ENCODE data around the gene VRK3.
"Not testable (repeated sequence)": the region's sequence is repeated elsewhere in the genome, so short reads cannot be mapped to it uniquely, and the experiment has no call there.

VRK3 gene

DNA sequence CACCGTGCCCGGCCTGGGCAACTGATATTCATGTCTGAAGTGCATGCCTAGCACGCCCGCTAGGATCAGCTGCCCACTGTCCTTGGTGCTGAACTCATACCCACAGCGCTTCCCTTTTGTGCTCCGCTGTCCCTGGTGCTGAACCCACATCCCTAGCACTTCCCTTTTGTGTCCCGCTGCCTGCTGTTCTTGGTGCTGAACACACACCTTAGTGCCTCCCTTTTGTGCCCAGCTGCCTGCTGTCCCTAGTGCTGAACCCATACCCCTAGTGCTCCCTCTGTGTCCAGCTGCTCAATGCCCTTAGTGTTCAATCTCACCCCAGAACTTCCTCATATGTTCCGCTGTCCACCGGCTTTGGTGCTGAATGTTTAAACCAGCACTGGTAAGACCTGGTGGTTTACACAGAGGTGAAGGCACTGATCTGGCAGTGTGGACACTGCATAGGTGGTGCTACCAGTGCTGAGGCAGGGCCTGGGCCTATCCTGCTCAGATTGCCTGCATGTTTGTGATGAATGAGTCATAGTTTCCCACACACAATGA is 37.9 kb downstream of the VRK3 start:
- DNase-seq: peak; percentile 96 to 98 (median 96)

DNA sequence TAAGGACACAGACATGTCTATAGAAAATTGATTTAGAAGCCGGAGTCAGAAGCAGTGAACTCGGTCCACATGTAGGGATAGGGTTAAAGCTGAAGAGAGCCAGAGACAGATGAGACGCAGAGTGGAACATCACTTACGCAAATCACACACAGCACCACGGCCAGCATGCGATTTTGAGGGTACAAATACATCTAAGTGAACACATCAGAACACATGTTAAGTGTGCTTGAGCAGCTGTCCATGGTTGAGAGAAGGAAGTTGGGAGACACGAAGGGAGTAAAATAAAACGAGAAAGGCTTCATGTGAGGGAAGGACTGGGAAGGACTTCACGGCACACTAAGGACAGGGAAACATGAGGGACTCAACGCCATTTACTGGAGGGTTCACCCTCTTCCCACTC is 38.8 kb downstream of the VRK3 start:
- no peak for DNase-seq

DNA sequence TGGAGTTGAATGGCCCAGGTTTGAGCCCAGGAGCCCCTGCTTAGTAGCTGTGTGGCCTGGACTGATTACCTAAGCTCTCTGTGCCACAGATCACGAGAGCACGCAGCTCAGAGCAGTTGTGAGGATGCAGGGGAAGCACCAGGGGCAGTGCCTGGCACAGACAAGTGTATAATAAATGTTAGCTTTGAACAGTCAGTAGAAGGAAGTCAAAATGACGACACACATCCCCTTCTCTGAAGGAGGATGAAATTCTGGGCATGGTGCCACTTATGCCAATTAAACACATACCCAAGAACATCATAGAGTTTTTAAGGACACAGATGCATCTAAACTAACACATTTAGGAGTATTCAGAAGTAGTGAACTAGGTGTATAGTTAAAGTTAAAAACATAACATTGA is 39.3 kb downstream of the VRK3 start:
- DNase-seq: peak in 3 of 4 experiments; percentile 42 to 54 (median 51)

DNA sequence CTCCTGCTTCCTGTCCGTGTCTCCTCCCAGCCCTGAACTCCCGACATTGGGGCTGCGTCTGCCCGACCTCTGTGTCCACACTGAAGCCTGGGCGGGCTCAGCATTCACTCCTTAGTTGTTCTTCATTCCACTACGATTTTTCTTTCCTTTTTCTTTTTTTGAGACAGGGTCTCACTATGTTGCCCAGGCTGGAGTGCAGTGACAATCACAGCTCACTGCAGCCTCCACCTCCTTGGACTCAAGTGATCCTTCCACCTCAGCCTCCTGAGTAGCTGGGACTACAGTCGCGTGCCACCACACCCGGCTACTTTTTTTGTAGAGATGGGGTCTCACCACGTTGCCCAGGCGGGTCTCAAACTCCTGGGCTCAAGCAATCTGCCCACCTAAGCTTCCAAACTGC is 40.7 kb downstream of the VRK3 start:
- DNase-seq: no peak

DNA sequence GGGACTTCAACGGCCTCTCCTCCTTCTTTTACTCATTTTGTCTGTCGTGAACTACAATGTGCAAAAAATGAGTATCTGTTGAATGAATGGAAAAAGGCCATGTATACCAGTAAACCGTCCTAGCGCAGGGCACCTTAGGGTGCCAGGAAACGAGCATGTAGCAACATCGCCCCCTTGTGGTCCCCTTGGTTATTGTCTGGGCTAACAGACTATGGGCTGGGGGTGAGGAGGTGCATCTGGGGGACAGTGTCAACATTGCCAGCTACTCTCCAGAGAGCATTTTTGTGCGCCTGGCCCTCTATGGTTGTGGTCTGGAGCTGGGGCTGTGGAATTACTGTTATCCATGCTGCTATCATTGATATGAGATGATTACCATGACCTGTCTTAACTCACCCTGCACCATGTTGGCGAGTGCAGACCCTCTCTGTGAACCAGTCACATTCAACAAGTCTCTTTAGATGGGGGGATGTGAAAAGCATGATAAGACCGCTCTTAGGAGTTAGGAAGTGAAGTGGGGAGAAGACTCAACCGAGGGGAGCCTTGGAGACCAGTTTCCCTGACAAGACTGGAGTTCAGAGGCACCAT is 41.4 kb downstream of the VRK3 start:
- DNase-seq: peak; percentile 78 to 92 (median 88)

DNA sequence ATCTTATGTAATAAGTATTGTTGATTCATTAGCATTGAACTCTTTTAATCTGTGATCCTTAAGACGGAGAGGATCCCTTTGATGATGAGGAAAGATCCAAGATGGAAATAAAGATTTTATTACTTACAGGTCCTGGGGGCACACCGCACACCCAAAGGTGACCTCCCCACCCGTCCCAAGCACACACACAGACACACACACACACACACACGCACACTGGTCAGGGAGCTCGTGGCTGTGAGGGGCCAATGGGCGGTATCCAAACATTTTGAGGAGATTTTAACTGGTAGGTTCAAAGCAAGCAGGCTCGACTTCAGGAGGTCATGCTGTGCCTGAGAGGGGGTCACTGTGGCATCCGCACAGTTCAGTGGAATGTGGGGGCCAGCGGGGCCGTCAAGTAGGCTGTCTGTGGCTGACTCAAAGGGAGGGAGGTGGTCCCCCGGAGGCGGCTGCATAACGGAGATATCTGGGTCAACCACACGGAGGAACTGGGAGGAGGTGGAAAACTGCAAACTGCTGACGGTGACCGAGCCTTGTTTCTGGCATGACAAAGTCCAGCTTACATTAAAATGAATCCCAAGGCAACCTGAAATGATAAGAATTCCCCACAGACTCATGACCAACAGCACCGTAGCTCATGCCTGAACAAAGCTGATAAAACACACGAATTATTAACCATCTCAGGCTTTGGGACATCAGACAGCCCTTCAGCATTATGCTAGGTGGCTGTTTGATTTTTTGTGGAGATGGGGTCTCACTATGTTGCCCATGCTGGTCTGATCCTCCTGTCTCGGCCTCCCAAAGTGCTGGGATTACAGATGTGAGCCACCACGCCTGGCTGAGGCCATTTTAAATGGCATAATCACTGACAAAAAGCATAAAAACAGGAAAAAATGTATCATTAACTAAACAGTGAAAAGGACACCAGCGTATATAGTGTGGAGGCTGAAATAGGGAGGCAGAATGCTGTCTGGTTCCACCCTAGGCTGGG is 43.3 kb downstream of the VRK3 start:
- DNase-seq: no peak

DNA sequence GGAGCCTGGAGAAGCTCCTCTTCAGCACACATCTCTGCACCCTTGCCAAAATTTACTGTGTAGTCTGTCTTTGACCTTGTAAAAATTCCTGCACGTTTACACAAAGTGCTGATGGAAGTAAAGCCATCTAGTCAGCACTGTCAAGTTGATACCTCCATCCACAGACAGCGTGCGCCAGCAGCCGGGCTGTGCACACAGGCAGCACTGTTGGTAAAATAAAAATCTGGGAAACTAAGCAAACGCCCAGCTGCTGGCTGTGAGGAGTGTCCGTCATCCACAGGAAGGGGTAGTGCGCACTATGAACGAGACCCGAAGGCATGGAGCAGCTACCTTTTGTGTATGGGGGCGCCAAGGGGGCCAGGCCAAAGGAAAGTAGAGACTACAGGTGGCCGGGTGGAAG is 46.8 kb downstream of the VRK3 start:
- no peak for DNase-seq

DNA sequence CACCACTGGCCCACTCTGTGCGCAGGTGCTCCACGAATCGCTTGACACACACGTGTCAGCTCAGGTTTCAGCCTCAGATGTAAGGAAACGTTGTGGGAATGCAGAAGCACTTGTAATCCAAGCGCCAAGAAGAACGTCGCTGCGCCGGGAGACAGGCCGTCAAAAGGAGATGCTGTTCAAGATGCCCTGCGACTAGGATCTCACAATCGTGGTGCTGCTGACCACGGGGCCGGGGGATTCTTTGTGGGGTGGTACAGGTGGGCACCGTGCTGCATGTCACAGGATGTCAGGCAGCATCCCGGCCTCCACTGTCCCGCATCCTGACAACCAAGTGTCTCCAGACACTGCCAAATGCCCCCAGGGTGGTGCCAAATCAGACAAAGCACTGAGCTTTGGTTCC is 47.3 kb downstream of the VRK3 start:
- DNase-seq: no peak

DNA sequence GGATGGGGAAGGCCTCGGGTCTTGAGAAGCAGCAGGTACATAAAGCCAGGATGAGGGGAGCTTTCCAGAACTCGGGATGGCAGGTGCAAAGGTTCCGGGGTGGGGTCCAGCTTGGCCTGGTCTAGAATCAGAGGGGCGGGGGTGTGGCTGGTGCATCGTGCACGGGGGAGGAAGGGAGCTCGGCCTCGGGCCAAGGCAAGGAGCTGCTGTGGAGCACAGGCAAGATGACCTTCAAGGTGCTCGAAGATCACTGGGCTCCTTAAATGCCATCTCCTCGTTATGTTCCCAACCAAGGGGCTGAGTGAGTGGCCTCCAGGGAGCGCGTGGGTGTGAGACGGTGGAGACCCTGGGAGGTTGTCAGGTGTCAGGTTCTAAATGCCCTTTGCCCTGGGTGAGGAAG is 48.1 kb downstream of the VRK3 start:
- no peak for DNase-seq

DNA sequence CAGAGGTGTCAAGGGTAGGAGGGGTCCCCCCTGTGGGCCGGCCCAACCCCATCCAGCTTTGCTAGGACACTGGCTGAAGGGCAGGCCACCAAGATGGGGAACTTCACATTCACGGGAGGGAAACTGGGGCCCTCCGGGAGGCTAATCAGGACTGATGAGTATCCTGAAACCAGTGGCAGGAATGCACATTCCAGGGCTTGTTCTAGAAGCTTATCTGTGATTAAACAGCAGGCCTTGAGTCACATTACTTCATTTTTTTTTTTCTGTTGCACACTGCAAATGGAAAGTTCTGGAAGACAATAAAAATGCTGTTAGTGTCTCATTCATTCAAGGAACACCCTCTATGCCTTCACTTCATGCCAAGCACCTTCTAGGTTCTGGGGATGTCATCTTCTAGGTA is 48.7 kb downstream of the VRK3 start:
- no peak for DNase-seq

DNA sequence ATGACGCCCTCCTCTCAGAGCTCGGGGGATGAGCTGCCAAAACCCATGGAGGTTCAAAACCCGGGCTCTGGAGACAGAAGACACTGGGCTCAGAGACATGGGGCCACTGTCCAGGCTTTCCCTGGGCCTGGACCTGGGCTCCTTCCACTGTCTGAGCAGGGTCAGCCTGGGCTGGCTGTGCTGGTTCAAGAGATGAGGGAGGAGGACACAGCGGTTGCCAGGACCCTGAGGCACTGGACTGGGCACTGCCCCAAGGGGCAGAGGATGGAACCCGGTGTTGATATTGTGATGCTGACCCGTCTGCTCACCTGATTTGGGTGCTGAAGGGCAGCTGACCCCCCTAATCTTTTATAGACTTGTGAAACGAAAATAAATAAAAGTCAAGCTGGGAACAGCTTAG is 50.1 kb downstream of the VRK3 start:
- DNase-seq: no peak

DNA sequence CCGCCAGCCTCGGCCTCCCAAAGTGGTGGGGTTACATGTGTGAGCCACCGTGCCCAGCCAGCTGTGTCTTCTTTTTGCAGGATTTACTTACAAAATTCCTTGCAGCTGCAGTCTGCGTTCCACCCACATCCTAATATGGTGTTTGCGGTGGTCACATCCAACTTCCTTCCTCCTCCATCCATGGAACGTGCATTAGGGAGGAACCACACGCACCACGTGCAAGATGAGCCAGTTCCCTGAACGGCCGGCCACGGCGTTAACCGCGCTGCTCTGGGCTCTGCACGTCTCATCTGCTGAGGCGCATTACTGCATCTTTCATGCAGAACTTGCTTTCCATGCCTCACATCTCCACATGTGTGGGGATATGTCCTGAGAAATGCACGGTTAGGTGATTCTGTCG is 51.2 kb downstream of the VRK3 start:
- peak; percentile 85 to 90 (median 88) for DNase-seq

DNA sequence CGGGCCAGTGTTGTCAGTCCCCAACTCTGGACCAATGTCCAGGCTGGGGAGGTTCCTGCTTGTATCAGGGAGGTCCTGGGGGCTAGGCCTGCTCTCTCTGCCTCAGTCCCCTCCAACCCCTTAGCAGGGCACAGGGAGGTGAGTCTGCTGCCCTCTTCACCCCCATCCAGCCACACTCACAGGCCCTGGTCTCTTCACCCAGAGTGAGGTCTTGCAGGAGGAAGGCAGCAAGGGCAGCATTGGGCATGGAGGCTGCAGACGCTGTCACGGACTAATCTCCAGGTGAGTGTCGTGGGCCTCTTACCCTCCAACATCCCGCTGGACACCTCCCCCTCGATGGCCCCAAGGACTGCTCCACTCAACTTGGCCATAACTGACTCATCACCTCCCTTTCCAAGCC is 52.3 kb downstream of the VRK3 start:
- no peak for DNase-seq

DNA sequence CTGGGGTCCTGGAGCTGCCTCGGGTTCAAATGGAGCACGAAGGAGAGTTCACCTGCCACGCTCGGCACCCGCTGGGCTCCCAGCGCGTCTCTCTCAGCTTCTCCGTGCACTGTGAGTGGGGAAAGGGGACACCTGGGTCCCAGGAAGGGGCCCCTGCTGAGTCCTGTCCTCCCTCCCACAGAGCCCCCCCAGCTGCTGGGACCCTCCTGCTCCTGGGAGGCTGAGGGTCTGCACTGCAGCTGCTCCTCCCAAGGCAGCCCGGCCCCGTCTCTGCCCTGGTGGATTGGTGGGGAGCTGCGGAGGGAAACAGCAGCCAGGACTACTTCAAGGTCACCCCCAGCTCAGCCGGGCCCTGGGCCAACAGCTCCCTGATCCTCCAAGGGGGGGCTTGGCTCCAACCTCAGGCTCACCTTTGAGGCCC is 53.2 kb downstream of the VRK3 start:
- DNase-seq: no peak

DNA sequence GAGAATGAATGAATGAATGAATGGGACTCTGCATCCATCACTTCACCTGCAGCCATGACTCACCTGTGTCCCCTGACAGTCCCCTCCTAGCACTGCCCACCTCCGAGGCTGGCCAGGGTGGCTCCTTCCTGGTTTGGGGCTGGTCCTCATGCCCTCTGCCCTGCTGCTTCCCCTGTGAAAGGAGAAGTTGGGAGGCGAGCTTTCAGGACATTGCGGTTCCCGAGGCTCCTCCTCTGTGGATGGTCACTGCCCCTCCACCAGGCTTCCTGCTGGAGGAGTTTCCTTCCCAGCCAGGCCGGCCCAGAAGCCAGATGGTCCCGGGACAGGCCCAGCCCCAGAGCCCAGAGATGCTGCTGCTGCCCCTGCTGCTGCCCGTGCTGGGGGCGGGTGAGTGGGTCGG is 55.8 kb downstream of the VRK3 start:
- DNase-seq: peak; percentile 67 to 87 (median 82)

DNA sequence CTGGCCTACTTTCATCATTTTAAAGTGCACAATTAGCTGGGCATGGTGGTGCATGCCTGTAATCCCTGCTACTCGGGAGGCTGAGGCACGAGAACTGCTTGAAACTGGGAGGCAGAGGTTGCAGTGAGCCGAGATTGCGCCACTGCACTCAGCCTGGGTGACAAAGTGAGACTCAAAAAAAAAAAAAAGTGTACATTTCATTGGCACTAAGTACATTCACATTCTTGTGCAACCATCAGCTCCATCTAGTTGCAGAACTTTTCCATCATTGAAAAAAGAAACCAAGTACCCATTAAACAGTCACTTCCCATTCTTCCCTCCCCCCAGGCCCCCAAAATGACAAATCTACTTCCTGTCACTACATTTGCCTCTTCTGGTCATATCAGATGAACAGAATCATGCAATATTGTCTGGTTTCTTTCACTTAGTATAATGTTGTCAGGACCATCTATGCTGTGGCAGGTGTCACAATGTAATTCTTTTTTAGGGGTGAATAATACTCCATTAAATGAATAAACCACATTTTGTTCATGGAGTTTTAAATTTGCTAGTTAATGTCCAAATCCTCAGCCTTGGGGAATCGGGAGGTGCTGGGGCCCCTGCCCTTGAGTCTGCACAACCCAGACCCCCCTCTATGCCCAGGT is 56.8 kb downstream of the VRK3 start:
- peak; percentile 62 to 86 (median 74) for DNase-seq

DNA sequence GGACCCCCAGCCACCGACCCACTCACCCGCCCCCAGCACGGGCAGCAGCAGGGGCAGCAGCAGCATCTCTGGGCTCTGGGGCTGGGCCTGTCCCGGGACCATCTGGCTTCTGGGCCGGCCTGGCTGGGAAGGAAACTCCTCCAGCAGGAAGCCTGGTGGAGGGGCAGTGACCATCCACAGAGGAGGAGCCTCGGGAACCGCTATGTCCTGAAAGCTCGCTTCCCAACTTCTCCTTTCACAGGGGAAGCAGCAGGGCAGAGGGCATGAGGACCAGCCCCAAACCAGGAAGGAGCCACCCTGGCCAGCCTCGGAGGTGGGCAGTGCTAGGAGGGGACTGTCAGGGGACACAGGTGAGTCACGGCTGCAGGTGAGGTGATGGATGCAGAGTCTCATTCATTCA is 64.2 kb downstream of the VRK3 start, which contains the start of gene SIGLEC11:
SIGLEC11 (minus strand) TSS at position 193 of the 400 bp plus-strand sequence; CDS start at position 102, 91 bp downstream.
- peak; percentile 40 to 67 (median 65) for DNase-seq

DNA sequence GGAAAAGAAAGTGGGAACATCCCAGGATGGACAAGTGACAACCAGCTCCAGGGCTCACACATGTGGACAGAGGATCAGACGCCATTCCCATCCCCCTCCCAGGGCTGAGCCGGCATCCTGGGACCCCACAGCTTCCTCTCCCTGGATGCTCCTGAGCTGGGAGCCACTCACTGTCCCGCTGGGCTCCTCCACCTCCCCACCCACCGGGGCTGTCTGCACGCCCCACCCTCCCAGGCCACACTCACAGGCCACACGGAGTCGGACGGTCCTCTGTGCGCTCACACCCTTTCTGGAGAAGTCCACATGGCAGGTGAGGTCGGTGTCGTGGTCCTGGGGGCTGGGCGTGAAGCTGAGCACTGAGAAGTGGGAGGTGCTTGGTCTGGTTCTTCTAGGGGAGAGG is 65.3 kb downstream of the VRK3 start:
- DNase-seq: not testable (repeated sequence)

DNA sequence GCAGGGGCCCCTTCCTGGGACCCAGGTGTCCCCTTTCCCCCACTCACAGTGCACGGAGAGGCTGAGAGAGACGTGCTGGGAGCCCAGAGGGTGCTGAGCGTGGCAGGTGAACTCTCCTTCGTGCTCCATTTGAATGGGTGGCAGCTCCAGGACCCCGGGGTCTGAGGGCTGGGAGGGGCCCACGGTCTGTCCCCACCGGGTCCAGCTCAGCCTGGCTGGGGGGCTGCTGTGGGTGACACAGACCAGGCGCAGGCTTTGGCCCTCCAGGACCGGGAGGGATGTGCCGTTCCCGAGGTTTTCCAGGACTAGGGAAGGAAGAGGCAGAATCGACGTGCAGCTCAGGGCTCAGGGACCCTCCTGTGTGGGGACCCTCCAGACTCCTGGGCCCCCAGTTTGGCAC is 66.6 kb downstream of the VRK3 start:
- not testable (repeated sequence) for DNase-seq

DNA sequence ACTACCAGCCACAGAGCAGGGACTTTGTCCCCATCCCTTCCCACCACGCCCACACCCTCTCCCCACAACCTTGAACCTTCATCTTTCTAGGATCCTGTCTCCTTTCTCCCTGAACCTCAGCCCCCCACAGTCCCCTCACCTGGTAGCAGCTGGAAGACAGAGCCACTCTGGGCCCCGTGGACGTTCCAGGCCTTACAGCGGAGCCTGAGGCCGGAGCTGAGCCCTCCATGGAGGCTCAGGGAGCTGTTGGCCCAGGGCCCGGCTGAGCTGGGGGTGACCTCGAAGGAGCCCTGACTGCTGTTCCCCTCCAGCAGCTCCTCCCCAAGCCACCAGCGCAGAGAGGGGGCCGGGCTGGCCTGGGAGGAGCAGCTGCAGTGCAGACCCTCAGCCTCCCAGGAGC is 67.0 kb downstream of the VRK3 start:
- DNase-seq: not testable (repeated sequence)

DNA sequence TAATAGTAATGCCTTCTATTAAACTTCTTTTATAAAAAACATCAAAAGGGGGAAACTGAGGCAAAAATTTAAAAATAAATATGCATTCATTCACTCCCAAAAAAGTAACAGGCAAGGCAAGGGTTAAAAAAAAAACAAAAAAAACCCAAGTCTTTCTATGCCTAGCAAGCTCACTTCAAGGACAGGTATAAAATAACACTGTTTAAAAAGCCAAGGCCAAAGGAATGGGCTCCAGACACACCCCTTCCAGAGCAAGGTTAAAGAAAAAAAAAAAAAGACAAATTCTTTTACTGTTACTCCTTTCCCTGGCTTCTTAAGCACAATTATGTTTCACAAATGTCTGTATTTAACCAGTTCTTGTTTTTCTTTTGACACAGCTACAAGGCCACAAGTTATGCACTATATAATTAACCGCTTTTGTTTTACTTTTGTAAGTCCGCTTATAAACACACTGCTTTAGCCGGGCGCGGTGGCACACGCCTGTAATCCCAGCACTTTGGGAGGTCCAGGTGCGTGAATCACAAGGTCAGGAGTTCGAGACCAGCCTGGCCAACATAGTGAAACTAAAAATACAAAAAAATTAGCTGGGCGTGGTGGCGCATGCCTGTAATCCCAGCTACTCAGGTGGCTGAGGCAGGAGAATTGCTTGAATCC is 67.8 kb downstream of the VRK3 start:
- DNase-seq: no peak

DNA sequence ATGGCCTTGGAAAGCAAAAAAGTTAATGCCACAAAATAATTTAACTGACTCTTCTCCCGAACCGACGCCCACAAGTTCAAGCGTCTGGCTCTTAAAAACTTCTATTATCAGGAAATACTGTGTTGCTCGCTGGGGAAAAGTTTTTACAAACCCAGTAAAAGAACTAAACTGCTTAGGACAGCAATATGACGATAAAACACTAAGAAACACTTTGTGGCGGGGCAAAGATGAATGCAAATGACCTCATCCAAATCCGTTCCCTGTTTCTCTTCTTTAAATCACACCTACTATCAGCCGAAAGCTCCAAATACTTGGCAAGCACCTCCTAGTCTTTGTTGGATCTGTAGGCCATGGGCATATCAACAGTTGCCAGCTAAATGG is 69.1 kb downstream of the VRK3 start:
- no peak for DNase-seq

DNA sequence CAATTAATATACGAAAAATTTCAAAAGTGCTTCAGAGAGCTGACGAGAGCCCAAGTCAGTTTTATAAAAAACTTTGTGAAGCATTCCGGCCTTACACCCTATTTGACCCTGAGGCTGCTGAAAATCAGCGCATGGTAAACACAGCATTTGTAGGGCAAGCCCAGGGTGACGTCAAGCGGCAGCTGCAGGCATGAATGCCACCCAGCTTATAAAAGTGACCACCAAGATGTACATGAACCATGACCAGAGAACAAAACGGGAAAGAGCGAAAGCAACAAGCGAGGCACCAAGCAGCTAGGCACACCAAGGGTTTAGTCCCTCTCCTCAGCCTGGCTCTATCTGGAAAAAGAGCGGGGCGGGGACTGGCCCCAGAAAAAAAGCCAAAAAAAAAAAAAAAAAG is 70.2 kb downstream of the VRK3 start:
- no peak for DNase-seq
